ENCODE data around the gene CYP26B1. TPM values are rescaled to one million over a fixed set of nuclear protein-coding genes. Genes with fewer than 3 reads are reported as not detected.

Gene CYP26B1
- polyA plus RNA-seq, 1 donor, result 15.8 TPM

DNA sequence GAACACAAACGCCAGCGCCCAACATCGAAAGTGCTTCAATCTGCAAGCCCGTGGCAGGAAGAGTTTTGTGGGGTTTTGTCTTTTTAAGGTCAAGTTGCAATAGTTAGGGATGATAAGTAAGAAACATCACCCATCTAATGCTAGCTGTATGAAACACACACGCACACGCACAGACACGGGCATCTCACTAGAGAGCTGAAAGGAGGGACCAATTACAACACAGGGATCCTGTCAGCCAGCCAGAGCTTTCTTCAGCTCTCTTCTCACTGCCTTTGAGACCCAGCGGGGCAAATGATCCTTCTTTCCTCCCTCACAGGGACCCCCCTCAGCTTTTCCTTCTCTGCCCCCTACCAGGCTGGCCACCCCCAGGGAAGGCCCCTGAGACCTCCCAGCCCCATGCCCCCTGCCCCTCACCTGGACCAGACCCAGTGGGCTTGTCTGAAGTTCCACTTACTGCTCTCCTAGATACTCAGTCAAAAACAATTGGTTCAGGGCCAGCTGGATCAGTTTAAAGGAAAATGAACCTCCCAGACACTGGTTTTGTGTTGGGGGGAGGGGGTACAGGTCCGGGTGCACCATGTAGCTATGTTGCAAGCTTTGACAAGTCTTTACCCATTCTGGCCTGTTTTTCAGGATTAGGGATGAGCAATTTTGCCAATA is 17.9 kb downstream of the CYP26B1 start:
- DNase-seq (ENCODE audit: low read depth), result no peak

GRCh38 chr2:72128843-72129227 is 18.8 kb downstream of the CYP26B1 start:
- DNase-seq (ENCODE audit: low read depth), result no peak

DNA sequence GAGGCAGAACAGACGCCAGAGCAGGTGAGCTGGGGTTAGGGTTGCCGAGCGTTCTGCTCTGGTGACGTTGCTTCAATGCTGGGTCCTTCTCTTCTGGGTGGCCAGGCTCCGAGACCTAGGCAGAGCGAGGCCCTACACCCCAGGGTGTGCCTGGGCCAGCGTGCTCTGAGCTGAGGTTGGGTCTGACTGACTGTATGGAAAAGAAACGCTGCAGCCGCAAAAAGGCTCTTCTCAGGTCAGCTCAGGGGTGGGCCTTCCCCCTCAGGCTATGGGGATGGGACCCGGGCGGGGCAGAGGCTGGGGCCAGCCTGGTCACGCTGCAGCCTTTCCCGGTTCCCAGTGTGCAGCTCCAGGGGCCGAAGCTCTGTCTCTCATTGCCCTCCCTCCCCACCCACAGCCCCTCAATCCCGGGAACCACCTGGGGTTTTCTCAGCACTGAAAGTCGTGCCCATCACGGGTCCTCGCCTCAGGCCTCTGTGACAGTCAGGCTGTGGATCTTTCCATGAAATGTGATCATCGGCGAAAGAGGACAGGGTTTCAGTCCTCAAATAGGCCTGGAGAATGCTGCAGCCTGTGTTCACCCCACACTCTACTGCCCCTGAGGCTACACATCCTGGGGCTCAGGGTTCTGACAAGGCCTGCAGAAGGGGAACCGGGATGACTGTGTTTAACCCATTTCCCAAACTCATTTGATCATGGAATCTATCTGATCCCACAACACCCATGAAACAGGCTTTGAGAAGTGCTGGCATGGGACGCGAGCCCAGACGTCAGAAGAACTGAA is 19.4 kb downstream of the CYP26B1 start:
- no peak for DNase-seq (ENCODE audit: low read depth)

DNA sequence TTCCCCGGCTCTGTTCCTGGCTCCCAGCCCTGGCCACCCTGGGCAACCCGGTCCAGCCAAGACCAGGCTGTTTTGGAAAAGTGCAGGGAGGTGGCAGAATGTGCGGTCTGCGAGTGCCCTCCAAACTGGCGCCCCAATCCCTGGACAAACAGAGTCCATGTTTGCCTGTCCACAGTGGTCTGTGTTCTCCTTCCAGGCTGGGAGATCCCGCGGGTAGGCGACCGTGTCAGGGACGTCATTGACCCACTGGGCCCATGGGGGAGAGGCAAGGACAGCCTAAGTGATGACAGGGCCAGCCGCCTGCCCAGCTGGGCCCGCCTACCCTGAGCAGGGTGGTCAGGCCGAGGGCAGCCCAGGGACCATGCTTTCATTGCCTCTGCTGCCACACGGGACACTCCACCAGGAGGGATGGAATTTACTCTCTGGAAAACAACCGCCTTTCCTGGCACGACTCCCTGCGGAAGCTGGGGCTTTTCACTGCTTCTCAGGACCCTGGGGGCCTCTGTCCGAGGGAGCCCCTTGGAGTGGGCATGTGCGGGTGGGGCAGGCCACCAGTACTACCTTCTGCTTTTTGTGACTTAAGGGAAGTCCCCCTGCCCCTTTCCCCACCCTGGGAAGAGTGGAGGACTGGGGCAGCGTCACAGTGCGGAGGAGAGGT is 20.1 kb downstream of the CYP26B1 start:
- no peak for DNase-seq (ENCODE audit: low read depth)

DNA sequence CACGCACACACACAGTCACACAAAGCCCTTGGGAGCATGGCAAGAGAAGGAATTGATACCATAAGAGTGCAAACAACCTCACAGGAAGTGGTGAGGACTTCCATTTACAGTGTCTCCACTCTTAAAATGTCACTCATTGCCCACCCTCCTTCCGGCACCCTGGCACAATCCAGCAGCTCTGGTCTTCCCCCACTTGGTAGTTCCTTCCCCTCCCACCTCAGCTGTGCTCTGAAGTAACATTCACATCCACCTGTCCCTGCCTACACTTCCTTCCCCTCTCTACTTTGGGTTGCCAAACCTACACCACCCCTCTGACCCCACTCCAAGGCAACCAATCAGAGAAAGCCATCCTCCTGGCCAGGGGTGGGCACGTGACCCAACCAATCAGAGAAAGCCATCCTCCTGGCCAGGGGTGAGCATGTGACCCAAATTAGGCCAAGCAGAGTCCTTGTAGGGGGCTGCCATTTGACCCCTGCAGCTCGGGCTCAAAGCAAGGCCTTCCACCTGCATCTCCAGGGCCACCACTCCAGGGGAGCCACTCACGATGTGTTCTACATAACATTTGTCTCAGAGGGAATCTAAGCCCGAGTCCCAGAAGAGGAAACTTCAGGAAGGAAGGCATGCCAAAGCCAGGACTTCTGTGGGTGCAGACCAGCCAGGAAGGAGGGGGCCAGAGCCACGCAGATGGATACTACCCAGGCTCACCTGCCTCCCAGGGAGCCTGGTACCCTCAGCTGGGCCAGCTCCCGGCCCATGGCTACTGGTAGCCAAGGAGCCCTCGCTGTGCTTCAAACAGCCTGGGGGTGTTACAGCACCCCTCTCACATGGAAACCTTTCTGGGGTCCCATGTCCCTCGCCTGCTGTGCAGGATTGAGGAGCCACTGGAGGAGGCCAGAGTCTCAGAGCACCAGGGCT is 21.2 kb downstream of the CYP26B1 start:
- DNase-seq (ENCODE audit: low read depth), result no peak

DNA sequence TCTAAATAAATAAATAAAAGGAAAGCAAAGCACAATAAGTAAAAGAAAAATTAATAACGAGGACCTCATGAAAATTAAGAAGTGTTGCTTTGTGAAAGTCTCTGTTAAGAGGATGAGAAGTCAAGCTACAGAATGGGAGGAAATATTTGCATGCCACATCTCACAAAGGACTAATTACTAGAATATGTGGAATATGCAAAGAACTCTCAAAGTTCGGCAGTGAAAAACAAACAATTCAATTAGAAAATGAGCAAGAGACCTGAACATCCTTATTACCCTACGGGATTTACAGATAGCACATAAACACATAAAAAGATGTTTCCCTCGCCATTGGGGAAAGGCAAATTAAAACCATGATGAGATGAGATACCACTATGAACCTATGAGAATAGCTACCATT is 23.3 kb downstream of the CYP26B1 start:
- DNase-seq (ENCODE audit: low read depth), result no peak

- DNase-seq (ENCODE audit: low read depth), result no peak
These were observed 26.5 kb downstream of the CYP26B1 start for GRCh38 chr2:72121153-72121552.

- no peak for DNase-seq (ENCODE audit: low read depth)
These were observed 28.7 kb downstream of the CYP26B1 start for GRCh38 chr2:72118951-72119350.

DNA sequence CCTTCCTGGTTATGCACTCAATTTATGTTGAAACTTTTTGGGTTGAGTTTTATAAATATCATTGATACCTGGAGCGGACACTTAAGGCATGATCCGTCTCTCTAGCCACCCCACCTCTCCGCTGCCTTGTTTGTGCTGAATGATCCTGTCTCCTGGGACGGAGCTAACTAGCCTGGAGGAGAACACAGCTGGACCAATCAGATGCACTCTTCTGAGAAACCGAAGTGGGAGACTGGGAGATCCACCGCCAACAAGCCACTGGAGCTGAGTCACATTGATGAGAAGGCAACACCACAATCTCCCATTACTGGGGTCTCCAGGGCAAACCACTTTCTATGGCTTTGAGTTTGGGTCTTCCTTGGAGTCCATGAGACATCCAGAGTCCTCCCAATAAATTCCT is 29.3 kb downstream of the CYP26B1 start:
- DNase-seq (ENCODE audit: low read depth), result no peak

DNA sequence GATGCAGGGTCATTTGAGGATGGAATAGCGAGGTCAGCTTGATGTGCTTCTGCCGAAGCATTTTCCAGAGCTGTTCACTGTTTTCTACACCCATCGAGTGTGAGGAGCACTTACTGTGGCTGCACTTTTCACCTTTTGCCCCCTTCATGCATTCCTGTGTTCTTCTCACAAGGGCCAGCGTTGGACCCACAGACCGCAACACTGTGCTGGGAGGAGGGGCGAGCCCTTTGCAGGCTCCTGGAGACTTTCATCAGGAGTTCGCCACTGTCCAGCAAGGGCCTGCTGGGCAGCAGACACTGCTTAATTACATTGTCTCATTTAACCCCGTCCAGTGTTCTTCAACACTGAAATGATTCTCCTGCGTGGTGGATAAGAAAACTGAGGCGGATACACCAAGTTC is 29.9 kb downstream of the CYP26B1 start:
- DNase-seq (ENCODE audit: low read depth), result no peak

DNA sequence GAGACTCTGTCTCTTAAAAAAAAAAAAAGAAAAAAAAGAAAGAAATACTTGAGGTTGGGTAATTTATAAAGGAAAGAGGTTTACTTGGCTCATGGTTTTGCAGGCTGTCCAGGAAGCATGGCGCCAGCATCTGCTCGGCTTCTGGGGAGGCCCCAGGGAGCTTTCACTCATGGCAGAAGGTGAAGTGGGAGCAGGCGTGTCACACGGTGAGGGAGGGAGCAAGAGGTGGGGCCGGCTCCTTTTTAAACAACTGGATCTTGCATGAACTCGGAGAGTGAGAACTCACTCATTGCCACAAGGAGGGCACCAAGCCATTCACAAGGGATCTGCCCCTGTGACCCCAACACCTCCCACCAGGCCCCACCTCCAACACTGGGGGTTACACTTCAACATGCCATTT is 30.6 kb downstream of the CYP26B1 start:
- DNase-seq (ENCODE audit: low read depth), result no peak

GRCh38 chr2:72116081-72116533 is 31.6 kb downstream of the CYP26B1 start:
- no peak for DNase-seq (ENCODE audit: low read depth)

- DNase-seq (ENCODE audit: low read depth), result no peak
These were observed 32.3 kb downstream of the CYP26B1 start for GRCh38 chr2:72115110-72116080.

DNA sequence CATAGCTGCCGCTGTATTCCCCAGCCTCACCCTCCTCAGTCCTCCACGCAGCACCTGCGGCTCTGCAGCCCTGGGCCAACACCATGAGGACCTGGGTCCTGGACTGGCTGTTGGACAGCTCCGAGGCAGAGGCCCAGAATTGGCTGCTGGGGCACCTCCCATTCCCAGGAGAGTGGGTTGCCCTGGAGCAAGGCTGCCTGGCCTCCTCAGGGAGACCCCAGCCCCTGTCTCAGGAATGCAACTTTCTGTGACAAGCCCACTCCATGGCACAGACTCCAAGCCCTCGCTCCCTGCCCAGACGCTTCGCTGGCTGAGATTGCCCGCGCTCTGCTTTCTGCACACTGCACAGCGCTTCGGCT is 33.0 kb downstream of the CYP26B1 start:
- no peak for DNase-seq (ENCODE audit: low read depth)

- no peak for DNase-seq (ENCODE audit: low read depth)
These were observed 33.6 kb downstream of the CYP26B1 start for GRCh38 chr2:72113847-72114692.

- DNase-seq (ENCODE audit: low read depth), result no peak
These were observed 34.4 kb downstream of the CYP26B1 start for GRCh38 chr2:72112981-72113846.

- no peak for DNase-seq (ENCODE audit: low read depth)
These were observed 35.3 kb downstream of the CYP26B1 start for GRCh38 chr2:72112401-72112800.

- no peak for DNase-seq (ENCODE audit: low read depth)
These were observed 36.6 kb downstream of the CYP26B1 start for GRCh38 chr2:72111061-72111460.

DNA sequence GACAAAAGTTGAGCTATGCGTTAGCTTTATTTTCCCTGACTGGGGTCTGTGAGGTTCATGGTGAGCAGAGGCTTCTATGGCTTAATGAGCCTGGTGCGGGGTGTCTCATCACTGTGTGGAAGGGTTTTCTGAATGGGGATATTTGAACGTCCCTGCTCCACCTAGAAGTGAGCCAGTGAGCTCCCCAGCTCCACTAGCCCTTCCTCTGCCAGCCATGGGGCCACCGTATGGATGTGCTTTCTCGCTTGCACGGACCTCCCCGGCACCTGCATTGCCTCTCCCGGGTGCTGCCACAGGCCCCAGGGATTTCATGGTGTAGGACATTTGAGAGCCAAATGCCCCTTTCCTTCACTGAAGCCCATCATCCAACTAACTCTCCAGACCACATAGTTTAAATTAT is 37.8 kb downstream of the CYP26B1 start:
- DNase-seq (ENCODE audit: low read depth), result no peak

Measured in forelimb muscle (tissue), 1 donor.